Endothelial cell of umbilical vein (primary cell): ENCODE data around the gene NUDT16L1. TPM values are rescaled to one million over a fixed set of nuclear protein-coding genes. Genes with fewer than 3 reads are reported as not detected.

Experiments used
- BruUV-seq: library from RNA; stranded (reverse); fragments of 400-500 nt; replicated peaks from 2 replicates; lab custom pipeline; 2021; lab: Mats Ljungman, UMichigan
- CTCF ChIA-PET: fragments of 300-600, 350-600 bp; sonication (Branson Sonifier 250); formaldehyde crosslinking; loops from one replicate; lab custom pipeline; 2021; ENCODE audit warnings: antibody characterized with exemption, inconsistent platforms; lab: Charles Lee
- POLR2A ChIA-PET: fragments of 300-600, 350-600 bp; sonication (Branson Sonifier 250); formaldehyde crosslinking; loops from one replicate; lab custom pipeline; 2021; ENCODE audit warnings: antibody characterized with exemption, inconsistent platforms; lab: Charles Lee
- DNase-seq: peaks from one replicate; pipeline ENCODE4 v3.0.0-alpha.2; 2011; ENCODE audit warnings: low read depth, low spot score
- FAIRE-seq: peaks from 2 replicates; lab custom pipeline; 2011; peaks lifted over from hg19 to GRCh38; lab: Jason Lieb, UNC
- H2AFZ ChIP-seq: 2 replicates; pipeline ENCODE4 v1.6.0; 2012; ENCODE audit warnings: low read depth, low read length, control low read depth, inconsistent platforms
- H3K27ac ChIP-seq: 2 replicates; pipeline ENCODE4 v1.5.1; 2011; ENCODE audit warnings: low read depth, mild to moderate bottlenecking, control low read depth, low read length, moderate library complexity; ENCODE audit not compliant: insufficient read depth
- H3K27me3 ChIP-seq, 2 experiments: 2 replicates each; pipeline versions ENCODE4 v1.6.0 to v1.6.1; 2011; ENCODE audit warnings: low read length in 2 of 2, mixed read lengths in 1 of 2; ENCODE audit not compliant: control insufficient read depth in 2 of 2, insufficient read depth in 2 of 2
- H3K36me3 ChIP-seq, 2 experiments: 2 replicates in 1 of 2; 3 replicates in 1 of 2; pipeline ENCODE4 v1.5.1; 2011; ENCODE audit warnings: low read length in 2 of 2, mild to moderate bottlenecking in 1 of 2, moderate library complexity in 1 of 2; ENCODE audit not compliant: control insufficient read depth in 2 of 2, insufficient read depth in 2 of 2; ENCODE audit errors: extremely low read depth in 1 of 2
- H3K4me1 ChIP-seq: 3 replicates; pipeline ENCODE4 v1.5.1; 2011; ENCODE audit warnings: mild to moderate bottlenecking, low read length; ENCODE audit not compliant: control insufficient read depth, insufficient read depth; ENCODE audit errors: extremely low read depth
- H3K4me2 ChIP-seq: 2 replicates; pipeline ENCODE4 v1.6.1; 2011; ENCODE audit warnings: low read length, control low read depth, mixed read lengths; ENCODE audit not compliant: insufficient read depth
- H3K4me3 ChIP-seq, 3 experiments: fragments of 200-600 bp in 1 of 3; sonication (generic), shearing (Covaris generic) in 1 of 3; replicated peaks in 1 of 3; 2 replicates each; pipeline ENCODE4 v1.5.1; 2011 to 2016; ENCODE audit warnings: control low read depth in 3 of 3, low read length in 3 of 3, mild to moderate bottlenecking in 2 of 3, inconsistent platforms in 1 of 3, low read depth in 1 of 3, moderate library complexity in 1 of 3; ENCODE audit not compliant: insufficient read depth in 1 of 3
- H3K79me2 ChIP-seq: 2 replicates; pipeline ENCODE4 v1.6.0; 2012; ENCODE audit warnings: low read length, inconsistent platforms; ENCODE audit not compliant: control insufficient read depth, insufficient read depth
- H3K9ac ChIP-seq: replicated peaks from 2 replicates; pipeline ENCODE3; 2011; ENCODE audit warnings: low read length, control low read depth; ENCODE audit not compliant: insufficient read depth; ENCODE audit errors: extremely low read depth
- H3K9me1 ChIP-seq: replicated peaks from 3 replicates; pipeline ENCODE4 v1.6.0; 2011; ENCODE audit warnings: mild to moderate bottlenecking, low read length; ENCODE audit not compliant: control insufficient read depth, insufficient read depth; ENCODE audit errors: extremely low read depth
- H3K9me3 ChIP-seq: replicated peaks from 2 replicates; pipeline ENCODE4 v1.5.1; 2012; ENCODE audit warnings: low read length, inconsistent platforms; ENCODE audit not compliant: control insufficient read depth, insufficient read depth
- H4K20me1 ChIP-seq: replicated peaks from 2 replicates; pipeline ENCODE3; 2011; ENCODE audit warnings: mild to moderate bottlenecking, low read length; ENCODE audit not compliant: control insufficient read depth, insufficient read depth; ENCODE audit errors: extremely low read depth
- FOS ChIP-seq: IDR thresholded peaks from 2 replicates; pipeline ENCODE4 v1.6.1; 2011; ENCODE audit warnings: mild to moderate bottlenecking, low read length, moderate library complexity, borderline replicate concordance; ENCODE audit not compliant: insufficient read depth
- GATA2 ChIP-seq: IDR thresholded peaks from 2 replicates; pipeline ENCODE4 v1.7.0; 2011; ENCODE audit warnings: low read depth, mild to moderate bottlenecking, moderate library complexity, mixed read lengths, low read length; ENCODE audit not compliant: insufficient read length, insufficient read depth
- JUN ChIP-seq: IDR thresholded peaks from 2 replicates; pipeline ENCODE4 v1.6.1; 2011; ENCODE audit warnings: borderline replicate concordance, low read depth; ENCODE audit not compliant: insufficient read length, insufficient read depth
- MYC ChIP-seq: IDR thresholded peaks from one replicate; pipeline ENCODE4 v1.6.1; 2011; ENCODE audit warnings: mild to moderate bottlenecking, low read depth, low read length
- POLR2AphosphoS5 ChIP-seq: IDR thresholded peaks from 2 replicates; pipeline ENCODE4 v1.6.1; 2012; ENCODE audit warnings: low read depth, mild to moderate bottlenecking, control low read depth, low read length, moderate library complexity; ENCODE audit not compliant: insufficient read depth
- dilution Hi-C: fragments of 300-500 bp; cut with MboI; formaldehyde crosslinking; loops from one replicate; pipeline ENCODE4 v1.15.0; 2019; ENCODE audit warnings: low sequenced_read_pairs; ENCODE audit not compliant: extremely low pct_ligation_motif_present
- intact Hi-C: fragments of 100-400 bp; cut with micrococcal nuclease; formaldehyde crosslinking; loops from one replicate; pipeline ENCODE4 v1.10.0; 2022
- polyA plus RNA-seq, 4 experiments: library from polyadenylated mRNA; depleted of rRNA in 3 of 4; stranded (reverse) in 3 of 4; unstranded in 1 of 4; fragments of >200 nt; gene quantifications; 2 replicates each; pipeline versions ENCODE4 v1.2.1 to v1.2.3, GENCODE V29; 2011 to 2012; ENCODE audit warnings: missing spikeins in 1 of 4
- total RNA-seq: library from RNA; stranded (reverse); gene quantifications from 2 replicates; pipeline ENCODE4 v1.2.3, GENCODE V29; 2021
- TF ChIP-seq, protein P1 (sequence below): IDR thresholded peaks from 2 replicates; pipeline ENCODE4 v1.6.1; 2011; ENCODE audit not compliant: insufficient read depth, insufficient read length

The NUDT16L1 gene
- total and polyA plus RNA-seq, 2 donors (not counting 3 experiments of a cell fraction or from before 2014, with no cell fraction given): 24.7 to 53.1 TPM

DNA sequence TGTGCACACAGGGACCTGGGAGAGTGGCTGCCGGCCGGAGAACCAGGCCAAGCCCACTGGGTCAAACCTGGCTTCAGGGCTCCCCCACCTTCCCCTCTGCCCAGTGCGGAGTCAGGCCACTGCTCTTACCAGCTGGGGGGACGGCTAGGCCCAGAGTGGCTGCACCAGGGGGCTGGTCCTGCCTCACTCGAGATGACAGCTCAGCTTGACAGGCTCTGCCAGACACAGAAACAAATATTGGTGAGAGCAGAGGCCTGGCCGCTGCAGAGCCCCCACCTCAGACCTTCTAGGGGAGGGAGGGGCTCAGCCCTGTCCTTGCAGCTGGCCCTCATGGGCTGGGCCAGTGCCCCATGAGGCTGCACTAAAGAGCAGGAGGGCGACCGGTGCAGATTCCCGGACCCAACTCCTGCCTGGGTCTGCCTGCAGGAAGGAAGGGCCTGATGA, 4.5 kb downstream of the NUDT16L1 start:
- Histone ChIP-seq H3K79me2 (no peaks in the 10 kb centered on the region), H3K36me3 (peaks cover 3 to 38% of the 10 kb centered on the region in 2 experiments), H3K9me1 (no peaks in the 10 kb centered on the region), H3K27me3 (no peaks in the 10 kb centered on the region), H3K4me2 (no peak overlapping the region), H2AFZ (no peak overlapping the region), H3K9ac (no peak overlapping the region), H3K4me1 (peaks cover 2% of the 10 kb centered on the region), H3K27ac (no peak overlapping the region), H3K4me3 (no peak overlapping the region), H4K20me1 (no peaks in the 10 kb centered on the region), H3K9me3 (no peaks in the 10 kb centered on the region)
- ChIA-PET CTCF (no interaction called here), POLR2A (no interaction called here)
- dilution Hi-C loops (no loop called here), intact Hi-C loops (no loop called here)
- TF ChIP-seq FOS (no peak), POLR2AphosphoS5 (no peak), GATA2 (no peak), JUN (no peak)
- TF ChIP-seq, protein P1, sequence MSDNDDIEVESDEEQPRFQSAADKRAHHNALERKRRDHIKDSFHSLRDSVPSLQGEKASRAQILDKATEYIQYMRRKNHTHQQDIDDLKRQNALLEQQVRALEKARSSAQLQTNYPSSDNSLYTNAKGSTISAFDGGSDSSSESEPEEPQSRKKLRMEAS: no peak
- DNase-seq (no peak), FAIRE-seq (no peak)
- BruUV-seq: no TSS peak

- dilution Hi-C loops (no loop called here), intact Hi-C loops (no loop called here)
- no peak overlapping the region for H3K9ac ChIP-seq
- H3K36me3 ChIP-seq: peaks cover 3 to 38% of the 10 kb centered on the region in 2 experiments
- ChIA-PET CTCF (no interaction called here), POLR2A (no interaction called here)
- H2AFZ ChIP-seq: no peak overlapping the region
- no peaks in the 10 kb centered on the region for H3K27me3 ChIP-seq
- BruUV-seq: no TSS peak
- no peak overlapping the region for H3K4me2 ChIP-seq
- no peaks in the 10 kb centered on the region for H4K20me1 ChIP-seq
- no peak overlapping the region for H3K27ac ChIP-seq
- no peaks in the 10 kb centered on the region for H3K4me1 ChIP-seq
- no peak for TF ChIP-seq MYC
- no peaks in the 10 kb centered on the region for H3K79me2 ChIP-seq
- H3K9me1 ChIP-seq: no peaks in the 10 kb centered on the region
- FAIRE-seq: no peak
- no peak for DNase-seq
- no peaks in the 10 kb centered on the region for H3K9me3 ChIP-seq
- H3K4me3 ChIP-seq: no peak overlapping the region
These were observed 5.1 kb downstream of the NUDT16L1 start for GRCh38 chr16:4698321-4699045.
